Measurements from ENCODE around the gene SLC16A10. TPM values are rescaled to one million over a fixed set of nuclear protein-coding genes. Genes with fewer than 3 reads are reported as not detected.

The SLC16A10 gene
- total RNA-seq, 4 donors from 2014 or later: 1.5 to 8.9 (median 4.2) TPM

GRCh38 chr6:111047244-111047643, 40.1 kb upstream of the SLC16A10 start:
- Histone ChIP-seq H3K27me3 (no peaks in the 10 kb centered on the region), H3K27ac (no peak overlapping the region), H3K4me3 (no peak overlapping the region), H3K36me3 (no peaks in the 10 kb centered on the region), H3K4me1 (no peaks in the 10 kb centered on the region), H3K9me3 (no peaks in the 10 kb centered on the region)
- in situ Hi-C loops (cut with MboI; ENCODE audit: low pct_ligation_motif_present in 1 of 4, low pct_unique_long_range_greater_than_20kb in 1 of 4, low sequenced_read_pairs in 3 of 4) (no loop called here), intact Hi-C loops (cut with DNase I; ENCODE audit: low total_unique reads) (no loop called here)
- no peak for DNase-seq
- 81 to 95% methylated on average over 3 to 8 of the region's 8 CpGs for WGBS, 2 donors (ENCODE audit: low coverage in 1 of 2)
- TF ChIP-seq, protein P1, sequence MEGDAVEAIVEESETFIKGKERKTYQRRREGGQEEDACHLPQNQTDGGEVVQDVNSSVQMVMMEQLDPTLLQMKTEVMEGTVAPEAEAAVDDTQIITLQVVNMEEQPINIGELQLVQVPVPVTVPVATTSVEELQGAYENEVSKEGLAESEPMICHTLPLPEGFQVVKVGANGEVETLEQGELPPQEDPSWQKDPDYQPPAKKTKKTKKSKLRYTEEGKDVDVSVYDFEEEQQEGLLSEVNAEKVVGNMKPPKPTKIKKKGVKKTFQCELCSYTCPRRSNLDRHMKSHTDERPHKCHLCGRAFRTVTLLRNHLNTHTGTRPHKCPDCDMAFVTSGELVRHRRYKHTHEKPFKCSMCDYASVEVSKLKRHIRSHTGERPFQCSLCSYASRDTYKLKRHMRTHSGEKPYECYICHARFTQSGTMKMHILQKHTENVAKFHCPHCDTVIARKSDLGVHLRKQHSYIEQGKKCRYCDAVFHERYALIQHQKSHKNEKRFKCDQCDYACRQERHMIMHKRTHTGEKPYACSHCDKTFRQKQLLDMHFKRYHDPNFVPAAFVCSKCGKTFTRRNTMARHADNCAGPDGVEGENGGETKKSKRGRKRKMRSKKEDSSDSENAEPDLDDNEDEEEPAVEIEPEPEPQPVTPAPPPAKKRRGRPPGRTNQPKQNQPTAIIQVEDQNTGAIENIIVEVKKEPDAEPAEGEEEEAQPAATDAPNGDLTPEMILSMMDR (IDR thresholded peaks at IDR 0.05): no peak
- TF ChIP-seq POLR2A (IDR thresholded peaks at IDR 0.05) (no peak), POLR2AphosphoS5 (IDR thresholded peaks at IDR 0.05) (no peak), EP300 (IDR thresholded peaks at IDR 0.05; ENCODE audit: low read depth) (no peak)

DNA sequence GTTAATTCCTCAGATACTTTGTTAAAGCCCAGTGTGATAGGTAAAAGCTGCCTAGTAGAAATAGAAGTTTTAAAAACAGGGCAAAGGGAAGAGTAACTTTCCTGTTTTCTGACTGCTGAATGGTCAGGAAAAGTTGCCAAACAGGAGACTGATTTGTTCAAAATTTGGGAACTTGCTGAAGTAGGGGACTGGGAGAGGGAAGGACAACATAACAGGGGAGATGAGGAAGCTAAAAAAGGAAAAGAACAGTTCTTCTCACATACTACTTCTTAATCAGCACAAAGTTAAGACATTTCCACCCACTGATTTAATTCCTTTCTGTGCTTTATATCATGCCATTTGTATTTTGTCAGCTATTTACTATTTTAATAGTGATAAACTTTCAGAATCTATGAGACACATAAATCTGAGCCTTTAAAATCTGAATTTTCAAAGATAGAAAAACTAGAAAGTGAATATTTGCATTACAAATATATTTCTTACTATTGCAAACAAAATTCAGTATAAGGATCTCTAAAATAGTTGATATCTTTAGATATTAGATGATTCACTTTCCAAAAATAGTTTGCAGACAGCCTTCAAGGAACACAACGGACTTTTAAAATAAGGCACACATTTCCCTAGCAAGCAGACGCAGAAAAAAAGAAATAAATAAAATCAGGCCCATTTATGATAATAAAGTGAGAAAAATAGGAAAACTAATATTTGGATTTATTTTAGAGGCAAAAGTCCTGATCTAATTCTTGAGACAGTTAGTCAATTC, 36.9 kb upstream of the SLC16A10 start:
- no peak for DNase-seq
- whole genome bisulfite sequencing, 2 donors (ENCODE audit: low coverage in 1 of 2): 72 to 86% methylated on average over 2 of the region's 2 CpGs
- no peak overlapping the region for H3K27ac ChIP-seq
- in situ Hi-C loops (cut with MboI; ENCODE audit: low pct_ligation_motif_present in 1 of 4, low pct_unique_long_range_greater_than_20kb in 1 of 4, low sequenced_read_pairs in 3 of 4) (loop anchor here in 3 of 4 donors (10.0 to 25.0 kb wide), 2 partner anchors 154 to 162 kb away; no protein-coding TSS in a partner anchor), intact Hi-C loops (cut with DNase I; ENCODE audit: low total_unique reads) (no loop called here)
- no peaks in the 10 kb centered on the region for H3K27me3 ChIP-seq
- no peaks in the 10 kb centered on the region for H3K36me3 ChIP-seq
- H3K4me1 ChIP-seq: no peaks in the 10 kb centered on the region
- TF ChIP-seq POLR2AphosphoS5 (IDR thresholded peaks at IDR 0.05) (no peak), EP300 (IDR thresholded peaks at IDR 0.05; ENCODE audit: low read depth) (no peak), POLR2A (IDR thresholded peaks at IDR 0.05) (no peak)
- TF ChIP-seq, protein P1 (IDR thresholded peaks at IDR 0.05): no peak
- H3K4me3 ChIP-seq: no peak overlapping the region
- no peaks in the 10 kb centered on the region for H3K9me3 ChIP-seq

- Histone ChIP-seq H3K27ac (no peak overlapping the region), H3K9me3 (no peaks in the 10 kb centered on the region), H3K4me3 (no peak overlapping the region), H3K36me3 (no peaks in the 10 kb centered on the region), H3K27me3 (no peaks in the 10 kb centered on the region), H3K4me1 (no peaks in the 10 kb centered on the region)
- 80 to 83% methylated on average over 1 to 3 of the region's 3 CpGs for WGBS, 2 donors (ENCODE audit: low coverage in 1 of 2)
- intact Hi-C loops (cut with DNase I; ENCODE audit: low total_unique reads): no loop called here
- TF ChIP-seq, protein P1 (IDR thresholded peaks at IDR 0.05): no peak
- TF ChIP-seq POLR2A (IDR thresholded peaks at IDR 0.05): no peak
- TF ChIP-seq EP300 (IDR thresholded peaks at IDR 0.05; ENCODE audit: low read depth): no peak
- no peak for TF ChIP-seq POLR2AphosphoS5 (IDR thresholded peaks at IDR 0.05)
- in situ Hi-C loops (cut with MboI; ENCODE audit: low pct_ligation_motif_present in 1 of 4, low pct_unique_long_range_greater_than_20kb in 1 of 4, low sequenced_read_pairs in 3 of 4): loop anchor here in 3 of 4 donors (10.0 to 25.0 kb wide), 2 partner anchors 153 to 160 kb away; no protein-coding TSS in a partner anchor
- no peak for DNase-seq
Observed at GRCh38 chr6:111052171-111052570, 35.1 kb upstream of the SLC16A10 start.

- DNase-seq: peak; percentile 21
- no peaks in the 10 kb centered on the region for H3K27me3 ChIP-seq
- H3K36me3 ChIP-seq: no peaks in the 10 kb centered on the region
- no peaks in the 10 kb centered on the region for H3K4me1 ChIP-seq
- 28 to 47% methylated on average over 5 to 12 of the region's 12 CpGs for WGBS, 2 donors (ENCODE audit: low coverage in 1 of 2)
- in situ Hi-C loops (cut with MboI; ENCODE audit: low pct_ligation_motif_present in 1 of 4, low pct_unique_long_range_greater_than_20kb in 1 of 4, low sequenced_read_pairs in 3 of 4): loop anchor here (5.0 to 25.0 kb wide), 3 partner anchors 148 to 155 kb away; no protein-coding TSS in a partner anchor
- no peak for TF ChIP-seq POLR2A (IDR thresholded peaks at IDR 0.05)
- TF ChIP-seq, protein P1 (IDR thresholded peaks at IDR 0.05): peak; percentile 62 to 74 (median 71)
- H3K27ac ChIP-seq: no peak overlapping the region
- no peaks in the 10 kb centered on the region for H3K9me3 ChIP-seq
- H3K4me3 ChIP-seq: no peak overlapping the region
- intact Hi-C loops (cut with DNase I; ENCODE audit: low total_unique reads): no loop called here
Observed at GRCh38 chr6:111057074-111057752, 30.1 kb upstream of the SLC16A10 start.
